Astrocyte (in vitro differentiated cells and primary cell): ENCODE measurements around the gene LRRK1. TPM values are rescaled to one million over a fixed set of nuclear protein-coding genes. Genes with fewer than 3 reads are reported as not detected.

Source experiments
- DNase-seq: peaks from one replicate; pipeline ENCODE4 v3.0.0-alpha.2; 2010; ENCODE audit warnings: low read depth
- FAIRE-seq: peaks from 2 replicates; lab custom pipeline; 2011; peaks lifted over from hg19 to GRCh38; lab: Jason Lieb, UNC
- H2AFZ ChIP-seq: 2 replicates; pipeline ENCODE4 v1.6.0; 2012; ENCODE audit warnings: low read depth, low read length, inconsistent platforms
- H3K27ac ChIP-seq: 2 replicates; pipeline ENCODE4 v1.5.1; 2011; ENCODE audit warnings: low read depth, low read length, inconsistent platforms
- H3K27me3 ChIP-seq: 2 replicates; pipeline ENCODE4 v1.6.0; 2011; ENCODE audit warnings: low read length, inconsistent platforms; ENCODE audit not compliant: insufficient read depth
- H3K36me3 ChIP-seq: 2 replicates; pipeline ENCODE4 v1.5.1; 2011; ENCODE audit warnings: low read length, inconsistent platforms; ENCODE audit not compliant: insufficient read depth
- H3K4me1 ChIP-seq: 2 replicates; pipeline ENCODE4 v1.5.1; 2011; ENCODE audit warnings: low read length, inconsistent platforms; ENCODE audit not compliant: insufficient read depth
- H3K4me2 ChIP-seq: 2 replicates; pipeline ENCODE4 v1.6.0; 2012; ENCODE audit warnings: low read length, inconsistent platforms
- H3K4me3 ChIP-seq: 2 replicates; pipeline ENCODE4 v1.5.1; 2011; ENCODE audit warnings: low read depth, mild to moderate bottlenecking, low read length, inconsistent platforms; ENCODE audit not compliant: insufficient read depth
- H3K79me2 ChIP-seq: 2 replicates; pipeline ENCODE4 v1.6.0; 2012; ENCODE audit warnings: mild to moderate bottlenecking, low read length, inconsistent platforms; ENCODE audit not compliant: insufficient read depth
- H3K9ac ChIP-seq: 2 replicates; pipeline ENCODE4 v1.6.0; 2012; ENCODE audit warnings: mild to moderate bottlenecking, low read length, inconsistent platforms
- H3K9me3 ChIP-seq: 2 replicates; pipeline ENCODE4 v1.5.1; 2012; ENCODE audit warnings: low read depth, mild to moderate bottlenecking, low read length, inconsistent platforms; ENCODE audit not compliant: insufficient read depth
- H4K20me1 ChIP-seq: 2 replicates; pipeline ENCODE4 v1.6.0; 2012; ENCODE audit warnings: low read length, inconsistent platforms; ENCODE audit not compliant: insufficient read depth
- H3K27ac Mint-ChIP-seq: one replicate; pipeline ENCODE4 v1.8.0; 2021; ENCODE audit warnings: mild to moderate bottlenecking, mixed read lengths; ENCODE audit not compliant: unreplicated experiment
- H3K27me3 Mint-ChIP-seq: one replicate; pipeline ENCODE4 v1.8.0; 2021; ENCODE audit warnings: low read depth, mixed read lengths; ENCODE audit not compliant: unreplicated experiment
- H3K36me3 Mint-ChIP-seq: one replicate; pipeline ENCODE4 v1.8.0; 2021; ENCODE audit warnings: low read depth, mixed read lengths; ENCODE audit not compliant: unreplicated experiment
- H3K4me1 Mint-ChIP-seq: one replicate; pipeline ENCODE4 v1.8.0; 2021; ENCODE audit warnings: low read depth, mixed read lengths; ENCODE audit not compliant: unreplicated experiment
- H3K4me3 Mint-ChIP-seq: one replicate; pipeline ENCODE4 v1.8.0; 2021; ENCODE audit warnings: mild to moderate bottlenecking, moderate library complexity, mixed read lengths; ENCODE audit not compliant: unreplicated experiment
- H3K9me3 Mint-ChIP-seq: one replicate; pipeline ENCODE4 v1.8.0; 2021; ENCODE audit warnings: mild to moderate bottlenecking, mixed read lengths; ENCODE audit not compliant: unreplicated experiment
- CTCF ChIP-seq: IDR thresholded peaks from 2 replicates; pipeline ENCODE4 v1.5.1; 2011; ENCODE audit warnings: low read depth, mild to moderate bottlenecking, inconsistent platforms, low read length, moderate library complexity; ENCODE audit not compliant: insufficient read depth
- EZH2 ChIP-seq: IDR thresholded peaks from 2 replicates; pipeline ENCODE4 v1.6.1; 2012; ENCODE audit warnings: mild to moderate bottlenecking, low read length, inconsistent platforms; ENCODE audit not compliant: insufficient read depth
- total RNA-seq: library from RNA; stranded (reverse); gene quantifications from 2 replicates; pipeline ENCODE4 v1.2.1, GENCODE V29; 2021

The LRRK1 gene
- total RNA-seq, 1 donor from 2014 or later: 0.41 TPM

DNA sequence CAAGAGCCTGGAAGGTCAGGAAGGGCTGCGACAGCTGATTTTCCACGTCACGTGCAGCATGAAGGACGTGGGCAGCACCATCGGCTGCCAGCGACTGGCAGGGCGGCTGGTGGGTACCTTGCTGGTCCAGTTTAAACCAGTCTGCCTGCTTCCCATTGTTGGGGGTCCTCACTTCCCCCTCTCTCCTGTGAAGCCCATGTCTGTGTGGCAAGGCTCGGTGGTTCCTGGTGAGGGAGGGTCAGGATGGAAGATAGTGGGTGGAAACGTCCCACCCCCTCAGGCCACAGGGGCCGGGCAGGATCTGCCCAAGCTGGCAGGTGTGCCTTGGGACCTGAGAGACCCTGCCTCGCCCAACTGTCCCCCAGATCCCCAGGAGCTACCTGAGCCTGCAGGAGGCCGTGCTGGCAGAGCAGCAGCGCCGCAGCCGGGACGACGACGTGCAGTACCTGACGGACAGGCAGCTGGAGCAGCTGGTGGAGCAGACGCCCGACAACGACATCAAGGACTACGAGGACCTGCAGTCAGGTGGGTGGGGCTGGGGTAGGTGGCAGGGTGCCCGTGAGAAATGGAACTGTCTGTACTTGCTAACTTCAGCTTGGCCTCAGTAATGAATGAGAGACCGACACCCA is 108.2 kb downstream of the LRRK1 start:
- Histone ChIP-seq H3K9ac (no peak overlapping the region), H3K4me2 (no peak overlapping the region), H3K79me2 (no peaks in the 10 kb centered on the region), H3K36me3 (no peaks in the 10 kb centered on the region), H3K9me3 (no peaks in the 10 kb centered on the region), H3K4me3 (no peak overlapping the region), H3K27me3 (no peaks in the 10 kb centered on the region), H3K4me1 (no peaks in the 10 kb centered on the region), H2AFZ (no peak overlapping the region), H3K27ac (no peak overlapping the region), H4K20me1 (no peaks in the 10 kb centered on the region)
- no peak for DNase-seq
- peaks cover 4% of the 10 kb centered on the region for H3K4me1 Mint-ChIP-seq
- H3K4me3 Mint-ChIP-seq: no peak overlapping the region
- peaks cover 28% of the 10 kb centered on the region for H3K27me3 Mint-ChIP-seq
- TF ChIP-seq EZH2: no peak
- TF ChIP-seq CTCF: no peak
- peaks cover 1% of the 10 kb centered on the region for H3K9me3 Mint-ChIP-seq
- no peak overlapping the region for H3K27ac Mint-ChIP-seq
- peaks cover 2% of the 10 kb centered on the region for H3K36me3 Mint-ChIP-seq
- no peak for FAIRE-seq

DNA sequence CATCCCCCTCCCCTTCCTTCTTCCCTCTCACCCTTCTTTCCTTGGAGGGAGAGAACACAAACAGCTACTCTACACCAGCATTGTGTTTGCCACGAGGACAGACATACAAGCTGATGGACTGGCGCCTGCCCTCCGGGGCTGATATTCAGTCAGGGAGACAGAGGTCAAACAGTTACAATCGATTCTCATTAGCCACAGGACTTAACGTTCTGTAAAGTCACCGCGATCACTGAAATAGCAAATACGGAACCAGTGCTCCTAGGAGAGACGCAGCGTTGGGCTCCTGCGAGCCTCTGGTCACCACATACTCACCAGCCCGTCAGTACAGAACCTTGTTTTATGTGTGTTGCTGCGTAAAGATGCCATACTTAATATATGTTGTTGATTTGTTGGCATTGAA is 108.8 kb downstream of the LRRK1 start:
- peaks cover 23% of the 10 kb centered on the region for H3K27me3 Mint-ChIP-seq
- Histone ChIP-seq H4K20me1 (no peaks in the 10 kb centered on the region), H3K4me2 (no peak overlapping the region), H3K36me3 (no peaks in the 10 kb centered on the region), H3K9ac (no peak overlapping the region), H3K4me1 (no peaks in the 10 kb centered on the region), H3K27me3 (no peaks in the 10 kb centered on the region), H3K79me2 (no peaks in the 10 kb centered on the region), H3K9me3 (no peaks in the 10 kb centered on the region), H3K4me3 (no peak overlapping the region), H3K27ac (no peak overlapping the region), H2AFZ (no peak overlapping the region)
- no peak for FAIRE-seq
- no peak for DNase-seq
- peaks cover 4% of the 10 kb centered on the region for H3K4me1 Mint-ChIP-seq
- no peak for TF ChIP-seq CTCF
- no peak for TF ChIP-seq EZH2
- peaks cover 1% of the 10 kb centered on the region for H3K9me3 Mint-ChIP-seq
- H3K4me3 Mint-ChIP-seq: no peak overlapping the region
- H3K36me3 Mint-ChIP-seq: peaks cover 2% of the 10 kb centered on the region
- H3K27ac Mint-ChIP-seq: no peak overlapping the region

DNA sequence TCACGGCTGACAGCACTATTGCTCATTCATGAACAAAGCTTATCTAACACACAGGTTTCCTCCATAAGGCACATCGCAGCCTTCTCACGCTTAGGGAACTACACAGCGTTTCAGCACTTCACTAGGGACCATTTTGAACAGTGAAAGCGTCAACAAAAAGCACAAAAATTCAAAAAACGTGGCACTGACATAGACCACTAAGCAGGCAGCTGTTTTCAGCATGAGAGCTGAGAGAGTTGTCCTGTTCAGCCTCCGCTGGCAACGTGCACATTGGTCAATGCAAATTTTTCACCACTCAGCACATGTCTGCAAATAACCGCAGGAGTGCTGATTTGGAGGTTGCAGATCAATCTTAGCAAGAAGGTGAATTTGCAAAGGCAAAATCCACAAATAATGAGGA is 109.2 kb downstream of the LRRK1 start:
- Mint-ChIP-seq H3K4me3 (no peak overlapping the region), H3K4me1 (peaks cover 4% of the 10 kb centered on the region), H3K36me3 (peaks cover 2% of the 10 kb centered on the region), H3K27ac (no peak overlapping the region), H3K9me3 (peaks cover 1% of the 10 kb centered on the region), H3K27me3 (peaks cover 19% of the 10 kb centered on the region)
- Histone ChIP-seq H3K9me3 (no peaks in the 10 kb centered on the region), H3K36me3 (no peaks in the 10 kb centered on the region), H4K20me1 (no peaks in the 10 kb centered on the region), H3K4me2 (no peak overlapping the region), H2AFZ (no peak overlapping the region), H3K27me3 (no peaks in the 10 kb centered on the region), H3K9ac (no peak overlapping the region), H3K4me3 (no peak overlapping the region), H3K79me2 (no peaks in the 10 kb centered on the region), H3K27ac (no peak overlapping the region), H3K4me1 (no peaks in the 10 kb centered on the region)
- peak; percentile 8 for DNase-seq
- TF ChIP-seq EZH2: no peak
- no peak for FAIRE-seq
